ENCODE results near the gene NLE1.
A peak's percentile ranks its signal among the peaks of the same experiment; 100 is the strongest.
"Not testable (repeated sequence)": the region's sequence is repeated elsewhere in the genome, so short reads cannot be mapped to it uniquely, and the experiment has no call there.

NLE1 gene

GRCh38 chr17:35185849-35186248 lies 43.7 kb upstream of the NLE1 start:
- no peak for TF ChIP-seq POLR2A (IDR thresholded peaks at IDR 0.05; ENCODE audit: extremely low read depth, insufficient read length)
- TF ChIP-seq MYC (IDR thresholded peaks at IDR 0.05; ENCODE audit: low read depth, low read length), result no peak
- TF ChIP-seq CTCF (IDR thresholded peaks at IDR 0.05; ENCODE audit: low read depth, low read length), result no peak
- TF ChIP-seq MAX (IDR thresholded peaks at IDR 0.05; ENCODE audit: low read depth, low read length), result no peak
- H3K4me3 ChIP-seq (ENCODE audit: low read depth, low read length), result no peak overlapping the region
- peak; percentile 58 for DNase-seq (ENCODE audit: low read depth)

- peak; percentile 27 for DNase-seq (ENCODE audit: low read depth)
- TF ChIP-seq CTCF (IDR thresholded peaks at IDR 0.05; ENCODE audit: low read depth, low read length), result peak; percentile 25
- TF ChIP-seq MAX (IDR thresholded peaks at IDR 0.05; ENCODE audit: low read depth, low read length), result no peak
- no peak overlapping the region for H3K4me3 ChIP-seq (ENCODE audit: low read depth, low read length)
These were observed 42.2 kb upstream of the NLE1 start for GRCh38 chr17:35184274-35184673.

- no peak overlapping the region for H3K4me3 ChIP-seq (ENCODE audit: low read depth, low read length)
- TF ChIP-seq CTCF (IDR thresholded peaks at IDR 0.05; ENCODE audit: low read depth, low read length) (no peak), POLR2A (IDR thresholded peaks at IDR 0.05; ENCODE audit: extremely low read depth, insufficient read length) (no peak), MYC (IDR thresholded peaks at IDR 0.05; ENCODE audit: low read depth, low read length) (no peak)
- DNase-seq (ENCODE audit: low read depth), result peak; percentile 45
These were observed 41.2 kb upstream of the NLE1 start for GRCh38 chr17:35183332-35183731.

- H3K4me3 ChIP-seq (ENCODE audit: low read depth, low read length); DNase-seq (ENCODE audit: low read depth): not testable (repeated sequence)
These were observed 37.3 kb upstream of the NLE1 start for GRCh38 chr17:35179379-35179778.

GRCh38 chr17:35176897-35177296 lies 34.8 kb upstream of the NLE1 start:
- no peak overlapping the region for H3K4me3 ChIP-seq (ENCODE audit: low read depth, low read length)
- no peak for DNase-seq (ENCODE audit: low read depth)
- no peak for TF ChIP-seq CTCF (IDR thresholded peaks at IDR 0.05; ENCODE audit: low read depth, low read length)
- no peak for TF ChIP-seq MAX (IDR thresholded peaks at IDR 0.05; ENCODE audit: low read depth, low read length)
- TF ChIP-seq MYC (IDR thresholded peaks at IDR 0.05; ENCODE audit: low read depth, low read length), result no peak
- no peak for TF ChIP-seq POLR2A (IDR thresholded peaks at IDR 0.05; ENCODE audit: extremely low read depth, insufficient read length)

- no peak for DNase-seq (ENCODE audit: low read depth)
- TF ChIP-seq MYC (IDR thresholded peaks at IDR 0.05; ENCODE audit: low read depth, low read length), result no peak
- TF ChIP-seq POLR2A (IDR thresholded peaks at IDR 0.05; ENCODE audit: extremely low read depth, insufficient read length), result no peak
- no peak for TF ChIP-seq MAX (IDR thresholded peaks at IDR 0.05; ENCODE audit: low read depth, low read length)
- no peak for TF ChIP-seq CTCF (IDR thresholded peaks at IDR 0.05; ENCODE audit: low read depth, low read length)
- H3K4me3 ChIP-seq (ENCODE audit: low read depth, low read length), result no peak overlapping the region
These were observed 33.7 kb upstream of the NLE1 start for GRCh38 chr17:35175638-35176415.

Data from NB4 (cell line).